Measurements from ENCODE around the gene PEX26. TPM values are rescaled to one million over a fixed set of nuclear protein-coding genes. Genes with fewer than 3 reads are reported as not detected.
A peak's percentile ranks its signal among the peaks of the same experiment; 100 is the strongest.

PEX26 gene
- total RNA-seq, 2 donors from 2014 or later, result 39.1 to 46.0 TPM

DNA sequence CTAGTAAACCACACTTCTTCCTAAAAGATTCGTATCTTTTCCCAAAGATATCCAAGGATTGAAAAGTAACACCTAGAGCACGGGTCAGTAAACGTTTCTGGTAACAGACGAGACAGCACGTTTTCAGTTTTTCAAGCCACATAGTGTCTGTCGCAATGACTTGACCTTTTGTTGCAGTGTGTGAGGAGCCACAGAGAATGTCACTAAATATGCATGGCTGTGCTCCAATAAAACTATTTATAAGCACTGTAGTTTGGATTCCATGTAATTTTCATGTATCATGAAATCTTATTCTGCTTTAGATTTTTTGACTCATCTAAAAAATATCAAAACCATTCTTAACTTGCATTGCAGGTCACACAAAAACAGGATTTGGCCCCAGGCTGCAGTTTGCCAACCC lies 35.1 kb upstream of the PEX26 start:
- H3K9me3 ChIP-seq, result no peaks in the 10 kb centered on the region
- no peak overlapping the region for H3K27ac ChIP-seq
- ATAC-seq (ENCODE audit: insufficient number of reproducible peaks, low FRiP score, low read depth) (no peak), DNase-seq (ENCODE audit: low spot score) (no peak)
- TF ChIP-seq, protein P1, sequence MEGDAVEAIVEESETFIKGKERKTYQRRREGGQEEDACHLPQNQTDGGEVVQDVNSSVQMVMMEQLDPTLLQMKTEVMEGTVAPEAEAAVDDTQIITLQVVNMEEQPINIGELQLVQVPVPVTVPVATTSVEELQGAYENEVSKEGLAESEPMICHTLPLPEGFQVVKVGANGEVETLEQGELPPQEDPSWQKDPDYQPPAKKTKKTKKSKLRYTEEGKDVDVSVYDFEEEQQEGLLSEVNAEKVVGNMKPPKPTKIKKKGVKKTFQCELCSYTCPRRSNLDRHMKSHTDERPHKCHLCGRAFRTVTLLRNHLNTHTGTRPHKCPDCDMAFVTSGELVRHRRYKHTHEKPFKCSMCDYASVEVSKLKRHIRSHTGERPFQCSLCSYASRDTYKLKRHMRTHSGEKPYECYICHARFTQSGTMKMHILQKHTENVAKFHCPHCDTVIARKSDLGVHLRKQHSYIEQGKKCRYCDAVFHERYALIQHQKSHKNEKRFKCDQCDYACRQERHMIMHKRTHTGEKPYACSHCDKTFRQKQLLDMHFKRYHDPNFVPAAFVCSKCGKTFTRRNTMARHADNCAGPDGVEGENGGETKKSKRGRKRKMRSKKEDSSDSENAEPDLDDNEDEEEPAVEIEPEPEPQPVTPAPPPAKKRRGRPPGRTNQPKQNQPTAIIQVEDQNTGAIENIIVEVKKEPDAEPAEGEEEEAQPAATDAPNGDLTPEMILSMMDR (IDR thresholded peaks at IDR 0.05), result no peak
- H3K4me3 ChIP-seq, result no peak overlapping the region
- H3K27me3 ChIP-seq (replicated peaks; ENCODE audit: insufficient read depth), result no peaks in the 10 kb centered on the region
- H3K4me1 ChIP-seq (ENCODE audit: control insufficient read depth in 1 of 2, low read depth in 2 of 2), result peaks cover 0 to 18% of the 10 kb centered on the region in 2 donors
- no peaks in the 10 kb centered on the region for H3K36me3 ChIP-seq

DNA sequence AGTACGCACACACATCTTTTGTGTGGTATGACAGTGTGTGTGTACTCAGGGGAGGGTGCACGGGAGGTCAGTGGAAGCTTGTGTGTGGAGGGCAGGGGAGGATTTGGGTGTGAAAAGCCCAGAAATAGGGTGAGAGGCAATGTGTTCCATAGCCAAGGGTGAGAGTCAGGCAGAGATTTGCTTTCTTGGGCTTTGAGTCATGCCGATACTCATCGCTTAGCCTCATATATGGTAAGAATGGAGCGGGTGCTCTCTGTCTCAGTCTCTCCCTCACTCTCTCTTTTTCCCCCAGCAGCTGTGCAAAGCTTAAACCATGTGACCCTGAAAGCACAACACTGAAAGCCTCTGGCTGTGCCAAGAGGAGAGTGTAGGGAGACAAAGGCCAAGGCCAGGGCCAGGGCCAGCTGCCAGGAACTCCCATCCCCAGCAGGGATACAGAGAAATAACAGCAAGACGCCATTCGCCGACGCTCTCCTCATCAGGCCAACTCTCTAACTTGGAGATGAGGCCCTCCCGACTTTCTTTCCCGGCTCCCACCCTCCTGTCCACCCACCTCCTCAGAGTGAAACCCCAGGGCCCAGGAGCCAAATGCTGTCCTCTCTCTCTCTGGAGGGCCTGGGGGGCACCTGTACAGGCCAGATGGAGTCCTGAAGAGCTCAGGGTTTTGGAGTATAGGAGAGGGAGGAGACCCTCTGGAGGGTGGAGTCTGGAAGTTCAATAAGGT lies 33.1 kb upstream of the PEX26 start:
- Histone ChIP-seq H3K9me3 (no peaks in the 10 kb centered on the region), H3K27ac (peak overlapping the region; percentile 28 to 68), H3K4me3 (no peak overlapping the region), H3K4me1 (ENCODE audit: control insufficient read depth in 1 of 2, low read depth in 2 of 2) (peaks cover 0 to 19% of the 10 kb centered on the region in 2 donors), H3K27me3 (replicated peaks; ENCODE audit: insufficient read depth) (no peaks in the 10 kb centered on the region), H3K36me3 (no peaks in the 10 kb centered on the region)
- no peak for DNase-seq (ENCODE audit: low spot score)
- ATAC-seq (ENCODE audit: insufficient number of reproducible peaks, low FRiP score, low read depth), result peak; percentile 18
- TF ChIP-seq, protein P1 (IDR thresholded peaks at IDR 0.05), result no peak

DNA sequence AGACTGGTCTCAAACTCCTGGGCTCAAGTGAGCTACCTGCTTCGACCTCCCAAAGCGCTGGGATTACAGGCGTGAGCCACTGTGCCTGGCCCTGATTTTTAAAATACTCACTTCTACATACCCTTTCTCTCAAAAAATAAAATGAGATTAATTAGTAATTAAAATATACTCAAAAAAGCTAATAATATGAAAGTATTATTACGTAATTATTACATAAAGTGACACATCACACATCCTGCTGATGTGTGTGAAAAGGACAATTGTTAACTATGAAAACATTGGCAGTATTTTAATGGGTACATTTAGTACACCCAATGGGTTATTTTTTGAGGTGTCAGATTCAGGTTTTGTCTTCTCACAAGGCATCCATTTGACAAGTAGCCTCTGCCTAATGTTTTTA lies 32.0 kb upstream of the PEX26 start:
- Histone ChIP-seq H3K27ac (peak overlapping the region in 1 of 2 donors; percentile 68), H3K27me3 (replicated peaks; ENCODE audit: insufficient read depth) (no peaks in the 10 kb centered on the region), H3K4me3 (no peak overlapping the region), H3K4me1 (ENCODE audit: control insufficient read depth in 1 of 2, low read depth in 2 of 2) (peaks cover 0 to 26% of the 10 kb centered on the region in 2 donors), H3K36me3 (no peaks in the 10 kb centered on the region), H3K9me3 (no peaks in the 10 kb centered on the region)
- no peak for DNase-seq (ENCODE audit: low spot score)
- TF ChIP-seq, protein P1 (IDR thresholded peaks at IDR 0.05), result no peak
- no peak for ATAC-seq (ENCODE audit: insufficient number of reproducible peaks, low FRiP score, low read depth)

DNA sequence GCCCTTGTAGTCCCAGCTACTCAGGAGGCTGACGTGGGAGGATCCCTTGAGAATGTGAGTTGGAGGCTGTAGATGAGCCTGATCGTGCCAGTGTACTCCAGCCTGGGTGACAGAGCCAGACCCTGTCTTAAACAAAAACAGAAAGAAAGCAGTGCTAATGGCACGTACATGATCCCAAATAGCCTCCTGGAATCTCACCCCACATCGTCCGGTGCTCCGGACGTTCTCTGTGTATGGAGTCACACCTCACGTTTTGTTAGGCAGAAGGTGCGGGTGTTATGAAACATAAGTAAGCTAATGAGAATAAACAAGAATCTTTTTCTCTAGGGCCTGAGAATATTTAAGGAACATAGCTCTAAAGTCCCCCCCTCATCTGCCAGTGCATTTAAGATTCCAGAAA lies 29.7 kb upstream of the PEX26 start:
- no peak for DNase-seq (ENCODE audit: low spot score)
- Histone ChIP-seq H3K9me3 (no peaks in the 10 kb centered on the region), H3K4me3 (no peak overlapping the region), H3K4me1 (ENCODE audit: control insufficient read depth in 1 of 2, low read depth in 2 of 2) (peaks cover 0 to 26% of the 10 kb centered on the region in 2 donors), H3K36me3 (no peaks in the 10 kb centered on the region), H3K27me3 (replicated peaks; ENCODE audit: insufficient read depth) (no peaks in the 10 kb centered on the region), H3K27ac (no peak overlapping the region)
- TF ChIP-seq, protein P1 (IDR thresholded peaks at IDR 0.05), result no peak
- ATAC-seq (ENCODE audit: insufficient number of reproducible peaks, low FRiP score, low read depth), result no peak

DNA sequence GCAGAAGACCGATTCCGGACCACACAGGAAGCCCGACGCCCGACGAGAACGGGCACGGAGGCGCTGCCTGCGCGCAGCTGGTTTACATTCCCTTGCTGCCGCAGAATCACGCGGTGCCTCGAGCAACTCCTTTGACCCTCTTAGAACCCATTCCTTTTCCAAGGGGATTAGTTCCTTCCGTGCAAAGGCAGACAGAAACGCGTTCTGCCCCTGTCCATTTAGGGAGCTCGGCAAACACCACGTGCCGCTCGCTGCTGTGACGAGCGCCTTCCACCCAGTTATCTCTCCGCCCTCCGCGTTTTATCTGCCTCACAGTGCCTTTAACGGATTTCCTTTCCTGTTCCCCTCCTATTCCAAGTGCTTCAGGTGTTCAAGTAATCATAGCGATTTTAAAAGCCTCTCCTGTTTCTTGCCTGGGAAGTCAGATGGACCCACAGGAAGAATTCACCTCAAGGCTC lies 29.3 kb upstream of the PEX26 start:
- peaks cover 0 to 26% of the 10 kb centered on the region in 2 donors for H3K4me1 ChIP-seq (ENCODE audit: control insufficient read depth in 1 of 2, low read depth in 2 of 2)
- TF ChIP-seq, protein P1 (IDR thresholded peaks at IDR 0.05), result no peak
- DNase-seq (ENCODE audit: low spot score) (no peak), ATAC-seq (ENCODE audit: insufficient number of reproducible peaks, low FRiP score, low read depth) (no peak)
- no peaks in the 10 kb centered on the region for H3K9me3 ChIP-seq
- H3K27ac ChIP-seq, result no peak overlapping the region
- H3K36me3 ChIP-seq, result no peaks in the 10 kb centered on the region
- no peaks in the 10 kb centered on the region for H3K27me3 ChIP-seq (replicated peaks; ENCODE audit: insufficient read depth)
- no peak overlapping the region for H3K4me3 ChIP-seq

All from thoracic aorta (tissue), 2 donors.